Right ventricle myocardium inferior (tissue), 1 donor: ENCODE data around the gene MSRB1. TPM values are rescaled to one million over a fixed set of nuclear protein-coding genes. Genes with fewer than 3 reads are reported as not detected.
"Not testable (repeated sequence)": the region's sequence is repeated elsewhere in the genome, so short reads cannot be mapped to it uniquely, and the experiment has no call there.

ENCODE experiments used
- ATAC-seq: fragments of 200-7000 bp; cut with Tn5 transposase; one replicate; pipeline ENCODE4 v1.9.1; 2020; ENCODE audit warnings: mild to moderate bottlenecking, moderate library complexity
- DNase-seq: peaks from one replicate; pipeline ENCODE4 v3.0.0; 2021; ENCODE audit errors: missing footprints
- intact Hi-C: fragments of 100-400 bp; cut with DNase I; formaldehyde crosslinking; loops from one replicate; pipeline ENCODE4 v1.11.0; 2022
- total RNA-seq: library from RNA; stranded (reverse); fragmentation: NEBNext Ultra II Directional; extraction: Animal tissue kit (Norgen Biotek cat#: 25700); gene quantifications from one replicate; pipeline ENCODE4 v1.2.1, GENCODE V29; 2021
- donor health status: DM: no; HTN: yes; CAD: no; lungs with severe emphysema.

Gene MSRB1
- total RNA-seq, 1 donor from 2014 or later: 25.3 TPM

- intact Hi-C loops: no loop called here
- peak; percentile 37 for DNase-seq
These were observed 33.3 kb downstream of the MSRB1 start for GRCh38 chr16:1909561-1910231.

DNA sequence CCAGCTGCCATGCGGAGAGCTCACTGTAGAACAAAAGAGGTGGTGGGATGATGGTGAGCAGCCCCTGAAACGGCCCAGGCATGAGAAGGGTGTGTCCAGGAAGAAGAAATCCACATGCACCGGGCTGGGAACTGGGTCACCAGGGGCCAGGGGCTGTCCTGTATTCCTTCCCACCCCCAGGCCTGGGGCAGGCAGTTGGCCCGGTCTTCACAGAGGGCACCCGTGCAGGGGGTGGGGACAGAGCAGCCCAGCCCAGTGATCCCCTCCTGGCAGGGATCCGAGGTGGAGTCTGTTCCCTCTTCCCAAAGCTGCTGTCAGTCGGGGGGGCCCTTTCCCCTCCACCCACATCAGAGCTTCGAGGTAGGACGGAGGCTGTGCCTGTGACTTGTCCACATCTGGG lies 34.0 kb downstream of the MSRB1 start:
- intact Hi-C loops: no loop called here
- no peak for DNase-seq
- ATAC-seq: no peak

More at GRCh38 chr16:1909561-1910231, 33.3 kb downstream of the MSRB1 start:
- ATAC-seq: no peak

GRCh38 chr16:1908184-1908583 lies 34.8 kb downstream of the MSRB1 start:
- DNase-seq (no peak), ATAC-seq (no peak)
- intact Hi-C loops: no loop called here

DNA sequence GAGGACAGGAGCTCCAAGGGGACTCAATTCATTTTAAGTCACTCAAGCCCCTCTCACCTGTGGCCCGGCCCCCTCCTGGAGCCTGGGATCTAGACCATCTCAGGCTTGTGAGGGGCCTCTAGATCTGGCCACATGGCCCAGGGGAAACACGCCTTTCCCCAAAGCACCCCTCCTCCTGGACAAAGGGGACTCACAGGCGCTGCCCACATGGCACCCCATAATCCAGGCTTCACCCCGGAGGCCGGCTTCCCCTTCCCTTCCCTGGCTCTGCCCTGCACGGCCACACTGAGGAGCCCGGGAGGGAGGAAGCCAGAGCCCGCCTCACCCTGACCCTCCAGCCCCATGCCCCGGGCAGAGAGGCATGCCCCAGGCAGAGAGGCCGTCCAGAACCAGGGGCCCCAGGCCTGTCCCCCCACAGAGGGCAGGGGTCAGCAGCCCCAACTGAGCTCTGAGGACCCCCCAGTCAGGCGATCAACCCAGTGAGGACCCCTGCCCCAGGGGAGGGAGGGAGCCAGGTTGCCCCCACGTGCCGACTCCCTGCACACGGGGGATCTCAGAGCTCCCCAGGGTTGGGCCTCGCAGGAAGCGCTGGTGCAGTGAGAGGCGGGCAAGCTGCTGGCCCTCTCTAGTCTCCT lies 35.7 kb downstream of the MSRB1 start:
- ATAC-seq (no peak), DNase-seq (no peak)
- intact Hi-C loops: no loop called here

GRCh38 chr16:1906846-1907165 lies 36.2 kb downstream of the MSRB1 start:
- ATAC-seq (no peak), DNase-seq (no peak)
- intact Hi-C loops: no loop called here

- ATAC-seq (no peak), DNase-seq (no peak)
- intact Hi-C loops: no loop called here
These were observed 36.7 kb downstream of the MSRB1 start for GRCh38 chr16:1906055-1906845.

DNA sequence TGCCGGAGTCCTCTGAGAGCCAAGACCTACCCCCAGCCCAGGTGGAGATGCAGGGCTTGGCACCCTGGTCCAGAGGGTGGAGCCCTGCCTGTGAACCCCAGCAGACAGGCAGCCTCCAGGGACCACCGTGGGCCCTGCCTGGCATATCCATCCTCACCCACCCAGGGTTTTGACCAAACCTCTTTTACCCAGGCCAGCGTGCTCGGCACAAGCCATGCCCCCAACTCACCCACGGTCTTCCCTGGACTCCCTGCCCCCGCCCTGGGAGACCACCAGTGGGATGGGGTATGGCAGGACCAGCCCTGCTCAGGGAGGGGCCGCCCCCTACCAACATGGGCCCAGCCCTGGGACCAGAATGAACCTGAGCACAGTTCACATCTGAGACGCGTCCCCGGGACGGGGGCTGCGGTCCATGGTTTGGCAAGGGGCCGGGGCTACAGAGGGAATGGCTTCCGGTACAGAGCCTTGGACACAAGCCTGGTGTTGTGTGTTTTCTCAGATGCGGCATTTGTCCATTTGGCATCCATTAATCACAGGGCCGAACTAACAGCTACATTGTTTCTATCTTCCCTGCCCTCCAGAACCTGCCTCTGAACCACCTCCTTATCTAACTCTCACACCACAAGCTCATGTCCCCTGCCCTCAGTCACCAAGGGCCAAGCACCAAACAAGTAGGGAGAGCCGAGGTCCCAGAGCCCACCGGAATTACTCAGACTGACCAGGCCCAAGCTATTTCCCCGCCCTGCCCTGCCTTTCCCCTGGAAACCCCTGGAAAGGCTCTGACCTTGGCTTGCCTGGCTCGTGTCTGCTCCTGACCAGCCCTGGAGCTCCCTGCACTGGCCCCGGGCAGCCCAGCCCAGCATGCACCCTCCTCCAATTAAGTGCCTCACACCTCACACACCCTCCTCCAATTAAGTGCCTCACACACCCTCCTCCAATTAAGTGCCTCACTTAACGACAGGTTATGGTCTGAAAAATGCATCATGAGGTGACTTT lies 38.9 kb downstream of the MSRB1 start:
- DNase-seq: peak; percentile 46
- ATAC-seq: no peak
- intact Hi-C loops: no loop called here

DNA sequence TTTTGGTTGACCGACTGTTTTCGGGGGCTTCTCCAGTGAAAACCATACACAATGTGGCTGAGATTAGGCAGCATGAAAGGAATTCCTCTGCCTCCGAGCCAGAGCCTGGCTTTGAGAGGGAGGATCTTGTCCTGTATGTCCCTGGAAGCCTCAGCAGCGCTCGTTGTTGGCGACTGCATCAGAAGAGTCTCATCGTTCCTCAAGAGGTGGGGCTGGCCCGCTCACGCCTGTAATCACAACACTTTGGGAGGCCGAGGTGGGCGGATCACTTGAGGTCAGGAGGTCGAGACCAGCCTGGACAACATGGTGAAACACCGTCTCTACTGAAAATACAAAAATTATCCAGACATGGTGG lies 39.8 kb downstream of the MSRB1 start:
- intact Hi-C loops: no loop called here
- ATAC-seq (no peak), DNase-seq (peak; percentile 27)

DNA sequence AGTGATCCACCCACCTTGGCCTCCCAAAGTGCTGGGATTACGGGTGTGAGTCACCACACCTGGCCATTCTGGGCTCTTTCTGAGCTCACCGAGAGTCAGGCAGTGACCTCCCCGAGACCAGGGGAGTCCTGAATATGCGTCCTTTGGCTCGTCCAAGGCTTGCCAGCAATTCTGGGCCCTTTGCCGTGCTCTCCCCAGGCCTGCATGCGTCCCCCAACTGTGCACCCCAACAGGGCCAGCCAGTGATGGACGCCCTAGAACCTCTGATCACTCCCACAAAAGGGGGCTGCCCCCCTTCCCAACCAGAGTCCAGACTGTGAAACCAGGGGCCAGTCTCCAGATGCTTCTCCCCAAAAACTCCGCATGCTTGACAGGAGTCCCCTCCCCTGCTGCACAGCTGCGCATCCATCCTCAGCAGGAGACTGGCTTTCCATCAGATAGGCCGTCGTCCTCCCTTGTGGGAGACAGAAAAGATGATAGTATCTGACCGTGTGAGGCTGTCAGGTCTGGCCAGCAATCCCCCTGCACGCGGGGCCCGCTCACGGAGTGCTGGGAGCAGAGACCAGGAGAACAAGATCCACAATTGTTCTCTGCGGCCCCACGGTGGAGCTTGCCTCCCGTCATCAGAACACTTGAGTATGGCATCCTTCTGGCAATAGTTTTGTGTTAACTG lies 40.3 kb downstream of the MSRB1 start:
- intact Hi-C loops: no loop called here
- no peak for ATAC-seq
- DNase-seq: peak; percentile 37

DNA sequence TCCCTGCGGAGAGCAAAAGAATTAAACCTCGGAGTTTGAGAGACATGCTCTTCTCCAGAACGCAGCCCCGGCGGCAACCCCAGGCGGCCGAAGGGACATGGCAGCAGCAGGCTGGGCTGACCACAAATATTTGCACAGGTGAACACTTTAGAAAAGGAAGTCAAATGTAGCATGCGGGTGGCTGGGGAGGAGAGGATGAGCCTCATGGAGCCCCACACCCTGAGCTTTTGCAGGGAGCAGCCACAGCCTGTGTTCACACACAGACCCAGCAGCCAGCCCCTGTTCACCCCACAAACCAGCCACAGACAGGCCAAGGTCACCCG lies 42.6 kb downstream of the MSRB1 start:
- DNase-seq (peak; percentile 47), ATAC-seq (no peak)
- intact Hi-C loops: no loop called here

GRCh38 chr16:1899641-1900451 lies 43.2 kb downstream of the MSRB1 start:
- intact Hi-C loops: no loop called here
- ATAC-seq: no peak

DNA sequence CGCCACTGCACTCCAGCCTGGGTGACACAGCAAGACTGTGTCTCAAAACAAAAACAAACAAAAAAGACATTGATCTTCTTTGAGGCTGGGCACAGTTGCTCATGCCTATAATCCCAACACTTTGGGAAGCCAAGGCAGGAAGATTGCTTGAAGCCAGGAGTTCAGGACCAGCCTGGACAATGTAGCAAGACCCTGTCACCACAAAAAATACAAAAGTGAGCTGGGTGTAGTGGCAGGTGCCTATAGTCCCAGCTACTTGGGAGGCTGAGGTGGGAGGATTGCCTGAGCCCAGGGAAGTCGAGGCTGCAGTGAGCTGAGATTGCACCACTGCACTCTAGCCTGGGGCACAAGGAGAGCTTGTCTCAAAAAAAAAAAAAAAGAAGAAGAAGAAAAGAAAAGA lies 45.3 kb downstream of the MSRB1 start:
- intact Hi-C loops, DNase-seq, ATAC-seq: not testable (repeated sequence)

More at GRCh38 chr16:1899641-1900451, 43.2 kb downstream of the MSRB1 start:
- peak; percentile 53 for DNase-seq

DNA sequence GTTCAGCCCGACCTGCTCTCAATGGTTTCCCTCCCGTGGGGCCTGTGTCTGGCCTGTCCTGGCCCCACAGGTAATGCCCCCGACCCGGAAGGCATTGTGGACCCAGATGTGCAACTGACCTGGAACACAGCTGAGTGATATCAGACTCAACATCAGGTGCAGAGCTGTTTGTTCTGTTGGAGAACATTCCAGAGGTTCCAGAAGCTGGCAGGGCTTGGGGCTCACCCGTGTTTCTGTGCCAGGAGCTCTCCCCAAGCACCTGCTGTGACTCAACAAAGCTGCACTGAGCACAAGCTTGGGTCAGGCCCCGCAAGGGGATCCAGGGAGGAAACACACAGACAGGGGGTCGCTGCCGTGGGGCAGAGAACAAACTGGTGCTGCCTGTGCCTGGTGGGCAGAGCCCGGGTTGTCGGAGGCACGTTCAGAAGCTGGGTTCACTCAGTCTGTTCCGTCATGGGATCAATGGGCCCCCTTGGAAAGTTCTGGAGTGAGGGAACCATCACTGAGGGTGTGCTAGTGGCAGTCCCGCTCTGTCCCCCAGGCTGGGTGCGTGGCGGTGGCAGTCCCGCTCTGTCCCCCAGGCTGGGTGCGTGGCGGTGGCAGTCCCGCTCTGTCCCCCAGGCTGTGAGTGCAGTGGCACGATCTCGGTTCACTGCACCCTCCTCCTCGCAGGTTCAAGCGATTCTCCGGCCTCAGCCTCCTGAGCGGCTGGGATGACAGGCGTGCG lies 46.9 kb downstream of the MSRB1 start:
- ATAC-seq (no peak), DNase-seq (peak; percentile 34)
- intact Hi-C loops: no loop called here

GRCh38 chr16:1895068-1895467 lies 47.9 kb downstream of the MSRB1 start:
- ATAC-seq (no peak), DNase-seq (no peak)
- intact Hi-C loops: no loop called here

DNA sequence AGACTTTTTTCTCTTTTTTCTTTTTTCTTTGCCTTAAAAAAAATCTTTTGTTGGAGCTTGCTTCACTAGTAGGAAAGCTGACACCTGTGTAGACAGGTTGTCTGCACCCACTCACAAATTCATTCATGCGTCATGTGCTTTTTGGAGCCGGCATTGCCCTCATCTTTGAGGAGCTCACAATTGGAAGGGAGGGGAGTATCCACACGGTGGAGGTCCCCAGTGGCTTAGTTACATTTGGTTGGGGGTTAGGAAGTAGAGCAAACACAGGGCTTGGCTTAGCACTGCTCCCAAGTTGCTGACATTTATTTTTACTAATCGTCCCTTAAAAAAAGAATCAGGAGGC lies 52.3 kb downstream of the MSRB1 start:
- DNase-seq (no peak), ATAC-seq (no peak)
- intact Hi-C loops: no loop called here

- DNase-seq (no peak), ATAC-seq (no peak)
- intact Hi-C loops: no loop called here
These were observed 52.8 kb downstream of the MSRB1 start for GRCh38 chr16:1890024-1890707.
